ENCODE results near the gene C11orf42. TPM values are rescaled to one million over a fixed set of nuclear protein-coding genes. Genes with fewer than 3 reads are reported as not detected.

Gene C11orf42
- total and polyA plus RNA-seq, 2 donors (not counting 1 experiment from before 2014, with no cell fraction given): not detected

DNA sequence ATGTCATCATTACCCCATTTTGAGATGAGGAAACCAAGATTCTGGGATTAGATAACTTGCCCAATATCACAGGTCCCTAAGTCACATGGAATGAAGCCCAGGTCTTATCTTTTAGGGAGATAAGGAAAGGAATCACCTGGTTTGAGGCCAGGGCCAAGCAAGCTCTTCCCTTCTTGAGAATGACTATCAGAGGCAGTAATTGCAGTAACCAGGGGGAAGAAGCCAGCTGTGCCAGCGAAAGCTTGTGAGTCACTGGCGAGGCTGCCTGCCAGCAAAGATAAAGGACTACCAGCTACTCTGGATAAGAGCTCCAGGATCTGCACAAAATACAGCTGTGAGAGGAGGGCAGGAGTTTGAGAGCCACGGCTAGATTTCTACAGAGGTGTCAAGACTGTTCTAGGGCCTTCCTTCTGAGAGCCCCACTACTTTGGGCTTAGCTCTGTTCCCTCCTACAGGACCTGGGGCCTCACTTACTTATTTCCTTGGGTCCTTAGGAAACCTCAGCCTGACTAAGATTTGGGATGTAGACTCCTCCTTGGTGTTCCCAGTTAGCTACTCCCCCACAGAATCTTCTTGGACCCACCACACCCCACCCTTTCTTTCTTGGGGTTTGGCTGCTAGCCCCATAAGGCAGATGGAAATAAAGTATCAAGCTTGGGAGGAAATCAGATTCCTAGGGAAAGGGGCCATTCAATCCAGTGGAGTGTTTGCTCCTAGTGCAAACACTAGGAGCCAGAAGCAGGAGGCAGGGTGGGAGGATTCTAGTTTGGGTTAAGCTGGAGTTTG, 44.6 kb downstream of the C11orf42 start:
- no peak for ATAC-seq (ENCODE audit: low read depth)
- no peaks in the 10 kb centered on the region for H3K4me1 ChIP-seq (ENCODE audit: control insufficient read depth in 2 of 2, insufficient read depth in 2 of 2, low read length in 2 of 2)
- Mint-ChIP-seq H3K27ac (no peak overlapping the region), H3K9me3 (ENCODE audit: insufficient read depth) (no peaks in the 10 kb centered on the region), H3K27me3 (peaks cover 3% of the 10 kb centered on the region), H3K4me3 (no peak overlapping the region), H3K4me1 (no peaks in the 10 kb centered on the region)
- WGBS (ENCODE audit: insufficient coverage): 73% methylated on average over 3 of the region's 3 CpGs
- no peak overlapping the region for H3K9ac ChIP-seq (ENCODE audit: low read length)
- peaks cover 0 to 7% (median 0%) of the 10 kb centered on the region in 4 experiments for H3K27me3 ChIP-seq (replicated peaks in 1 of 4; ENCODE audit: control extremely low read depth in 1 of 4, control insufficient read depth in 3 of 4, insufficient read depth in 4 of 4, low read length in 3 of 4)
- intact Hi-C loops (cut with micrococcal nuclease): loop anchor here (5.0 kb wide), 1 partner anchor 102 kb away; no protein-coding TSS in a partner anchor
- H2AFZ ChIP-seq (ENCODE audit: insufficient read depth, low read depth, low read length, poor library complexity, severe bottlenecking): no peak overlapping the region
- POLR2A ChIA-PET: no interaction called here
- no peak overlapping the region for H3K27ac ChIP-seq (ENCODE audit: low read length in 2 of 2)
- H3K9me3 ChIP-seq (ENCODE audit: control extremely low read depth in 1 of 3, control insufficient read depth in 2 of 3, insufficient read depth in 1 of 3, low read length in 2 of 3): peaks cover 0 to 3% (median 0%) of the 10 kb centered on the region in 3 donors
- TF ChIP-seq EZH2 (IDR thresholded peaks at IDR 0.05; ENCODE audit: borderline replicate concordance, insufficient read depth, low read depth, low read length, poor library complexity, severe bottlenecking): no peak
- TF ChIP-seq, protein P1, sequence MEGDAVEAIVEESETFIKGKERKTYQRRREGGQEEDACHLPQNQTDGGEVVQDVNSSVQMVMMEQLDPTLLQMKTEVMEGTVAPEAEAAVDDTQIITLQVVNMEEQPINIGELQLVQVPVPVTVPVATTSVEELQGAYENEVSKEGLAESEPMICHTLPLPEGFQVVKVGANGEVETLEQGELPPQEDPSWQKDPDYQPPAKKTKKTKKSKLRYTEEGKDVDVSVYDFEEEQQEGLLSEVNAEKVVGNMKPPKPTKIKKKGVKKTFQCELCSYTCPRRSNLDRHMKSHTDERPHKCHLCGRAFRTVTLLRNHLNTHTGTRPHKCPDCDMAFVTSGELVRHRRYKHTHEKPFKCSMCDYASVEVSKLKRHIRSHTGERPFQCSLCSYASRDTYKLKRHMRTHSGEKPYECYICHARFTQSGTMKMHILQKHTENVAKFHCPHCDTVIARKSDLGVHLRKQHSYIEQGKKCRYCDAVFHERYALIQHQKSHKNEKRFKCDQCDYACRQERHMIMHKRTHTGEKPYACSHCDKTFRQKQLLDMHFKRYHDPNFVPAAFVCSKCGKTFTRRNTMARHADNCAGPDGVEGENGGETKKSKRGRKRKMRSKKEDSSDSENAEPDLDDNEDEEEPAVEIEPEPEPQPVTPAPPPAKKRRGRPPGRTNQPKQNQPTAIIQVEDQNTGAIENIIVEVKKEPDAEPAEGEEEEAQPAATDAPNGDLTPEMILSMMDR (IDR thresholded peaks at IDR 0.05): no peak
- H4K20me1 ChIP-seq (ENCODE audit: control insufficient read depth, insufficient read depth, low read length, poor library complexity, severe bottlenecking): no peaks in the 10 kb centered on the region
- no peaks in the 10 kb centered on the region for H3K36me3 ChIP-seq (replicated peaks in 1 of 2; ENCODE audit: control extremely low read depth in 1 of 2, control insufficient read depth in 1 of 2, extremely low read depth in 1 of 2, insufficient read depth in 2 of 2, low read length in 1 of 2)
- CTCF ChIA-PET: interaction anchor here (1.0 to 2.8 kb wide), 4 partner anchors 11 to 129 kb away, joined by 3 to 20 read pairs (median 4); no protein-coding TSS in a partner anchor
- H3K4me2 ChIP-seq (replicated peaks; ENCODE audit: low read depth, low read length, poor library complexity, severe bottlenecking): no peak overlapping the region
- H3K79me2 ChIP-seq (ENCODE audit: control insufficient read depth, insufficient read depth, low read length): no peaks in the 10 kb centered on the region
- H3K4me3 ChIP-seq (ENCODE audit: control extremely low read depth in 1 of 5, extremely low read depth in 1 of 5, insufficient read depth in 1 of 5, low read depth in 2 of 5, low read length in 4 of 5): no peak overlapping the region
- DNase-seq: no peak

All from B cell (primary cell).